Activated T-helper 1 cell treated with anti-CD3 and anti-CD28 coated beads, Interleukin-12 subunit alpha, Interleukin-12 subunit beta, Interleukin-2, Interleukin-4 antibody, amounts not matched to agents 30 ng/mL and 10 ng/mL and 1 ng/mL, durations not matched to agents 14 hours and 24 hours and 36 hours (primary cell): ENCODE results near the gene RBM44. TPM values are rescaled to one million over a fixed set of nuclear protein-coding genes. Genes with fewer than 3 reads are reported as not detected.

Experiments
- DNase-seq: peaks from one replicate; pipeline ENCODE4 v3.0.0; 2021; ENCODE audit warnings: low spot score
- H3K27ac Mint-ChIP-seq: one replicate; pipeline ENCODE4 v1.8.0; 2021; ENCODE audit warnings: mild to moderate bottlenecking, mixed read lengths
- H3K27me3 Mint-ChIP-seq: one replicate; pipeline ENCODE4 v1.8.0; 2022; ENCODE audit warnings: mild to moderate bottlenecking, moderate library complexity, mixed read lengths; ENCODE audit not compliant: insufficient read depth
- H3K36me3 Mint-ChIP-seq: one replicate; pipeline ENCODE4 v1.8.0; 2021; ENCODE audit warnings: low read depth, mixed read lengths
- H3K4me1 Mint-ChIP-seq: one replicate; pipeline ENCODE4 v1.8.0; 2021; ENCODE audit warnings: low read depth, mixed read lengths
- H3K4me3 Mint-ChIP-seq: one replicate; pipeline ENCODE4 v1.8.0; 2021; ENCODE audit warnings: mild to moderate bottlenecking, moderate library complexity, mixed read lengths
- H3K9me3 Mint-ChIP-seq: one replicate; pipeline ENCODE4 v1.8.0; 2021; ENCODE audit warnings: mixed read lengths
- intact Hi-C: fragments of 100-400 bp; cut with micrococcal nuclease; formaldehyde crosslinking; loops from one replicate; pipeline ENCODE4 v1.15.1; 2024
- total RNA-seq: library from RNA; stranded (reverse); gene quantifications from 2 replicates; pipeline ENCODE4 v1.2.3, GENCODE V29; 2022

Gene RBM44
- total RNA-seq, 1 donor from 2014 or later = 1.1 TPM

DNA sequence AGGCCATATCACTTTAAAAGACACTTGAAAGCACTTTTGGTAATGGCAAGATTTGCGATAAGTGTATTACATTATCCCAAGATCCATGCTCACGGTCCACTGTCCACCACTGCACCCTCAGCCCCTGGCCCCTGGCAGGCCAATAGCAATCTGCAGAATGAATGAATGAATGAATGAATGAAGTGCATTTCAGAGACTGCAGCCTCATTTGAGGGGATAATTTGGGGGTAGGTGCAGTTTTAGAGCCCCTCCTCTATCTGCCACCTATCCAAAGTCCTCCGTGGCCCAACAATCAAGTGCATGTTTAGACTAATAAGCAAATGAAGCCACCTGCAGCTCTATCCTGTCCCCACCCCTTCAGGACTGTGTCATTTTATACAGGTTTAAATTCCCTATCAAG, 1.3 kb upstream of the RBM44 start:
- no peak overlapping the region for H3K27ac Mint-ChIP-seq
- no peaks in the 10 kb centered on the region for H3K27me3 Mint-ChIP-seq
- no peaks in the 10 kb centered on the region for H3K4me1 Mint-ChIP-seq
- H3K4me3 Mint-ChIP-seq = no peak overlapping the region
- DNase-seq = no peak
- H3K9me3 Mint-ChIP-seq = no peaks in the 10 kb centered on the region
- intact Hi-C loops = no loop called here
- H3K36me3 Mint-ChIP-seq = peaks cover 5% of the 10 kb centered on the region

DNA sequence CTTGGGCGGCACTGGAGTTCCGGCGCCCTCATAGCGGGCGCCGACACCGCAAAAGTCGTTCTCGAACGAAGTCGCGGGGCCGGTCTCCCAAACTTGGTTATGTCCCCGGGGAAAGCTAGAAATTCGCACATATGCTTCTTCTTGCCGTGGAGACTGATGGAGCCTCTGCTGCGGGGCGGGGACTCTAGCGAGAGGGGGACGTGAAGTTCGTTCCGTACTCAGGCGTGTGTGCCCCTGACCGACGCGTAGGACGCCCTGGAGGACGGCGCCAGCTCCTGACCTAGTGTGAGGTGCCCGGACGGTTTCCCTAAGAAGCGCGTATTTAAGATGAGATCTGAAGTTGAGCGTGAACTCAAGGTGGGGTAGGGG, 465 bp downstream of the RBM44 start:
- DNase-seq = no peak
- Mint-ChIP-seq H3K4me3 (no peak overlapping the region), H3K27ac (no peak overlapping the region), H3K4me1 (no peaks in the 10 kb centered on the region), H3K36me3 (peaks cover 5% of the 10 kb centered on the region), H3K27me3 (no peaks in the 10 kb centered on the region), H3K9me3 (no peaks in the 10 kb centered on the region)
- intact Hi-C loops = no loop called here

DNA sequence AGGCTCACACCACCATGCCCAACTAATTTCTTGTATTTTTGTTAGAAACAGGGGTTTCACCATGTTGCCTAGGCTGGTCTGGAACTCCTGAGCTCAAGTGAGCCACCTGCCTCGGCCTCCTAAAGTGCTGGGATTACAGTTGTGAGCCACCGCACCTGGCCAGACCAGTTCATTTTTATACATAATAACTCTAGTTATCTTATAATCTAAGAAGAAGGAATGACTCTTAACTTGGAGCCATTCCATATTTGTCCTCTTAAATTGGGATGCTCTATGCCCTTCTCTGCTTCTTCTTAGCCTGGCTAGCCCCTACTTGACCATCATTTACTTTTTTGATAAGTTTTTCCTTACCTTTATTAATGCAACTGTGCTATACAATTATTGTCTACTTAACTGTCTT, 2.9 kb downstream of the RBM44 start:
- no peak overlapping the region for H3K4me3 Mint-ChIP-seq
- intact Hi-C loops = no loop called here
- no peaks in the 10 kb centered on the region for H3K4me1 Mint-ChIP-seq
- H3K9me3 Mint-ChIP-seq = no peaks in the 10 kb centered on the region
- H3K27ac Mint-ChIP-seq = no peak overlapping the region
- H3K36me3 Mint-ChIP-seq = peaks cover 5% of the 10 kb centered on the region
- H3K27me3 Mint-ChIP-seq = peaks cover 5% of the 10 kb centered on the region
- no peak for DNase-seq

DNA sequence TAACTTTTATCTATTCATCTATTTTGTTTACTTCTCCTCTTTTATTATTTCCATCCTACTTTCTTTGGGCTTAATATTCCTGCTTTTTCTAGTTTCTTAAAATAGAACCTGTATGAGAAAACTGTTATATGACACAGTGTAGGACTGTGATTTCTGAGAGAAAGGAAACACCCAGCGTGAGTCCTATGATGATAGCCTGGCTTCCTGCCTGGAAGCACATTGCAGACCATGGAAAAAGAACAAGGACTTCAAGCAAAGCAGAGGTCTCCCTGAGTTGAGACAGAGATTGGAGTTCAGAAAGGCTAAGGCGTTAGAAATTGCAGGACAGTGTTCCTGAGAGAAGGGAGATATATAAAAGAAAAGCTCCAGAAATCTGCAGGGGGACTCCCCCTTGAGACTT, 7.8 kb downstream of the RBM44 start:
- Mint-ChIP-seq H3K9me3 (no peaks in the 10 kb centered on the region), H3K27ac (no peak overlapping the region), H3K36me3 (no peaks in the 10 kb centered on the region), H3K4me3 (no peak overlapping the region), H3K27me3 (peaks cover 20% of the 10 kb centered on the region), H3K4me1 (no peaks in the 10 kb centered on the region)
- intact Hi-C loops = no loop called here
- DNase-seq = no peak

DNA sequence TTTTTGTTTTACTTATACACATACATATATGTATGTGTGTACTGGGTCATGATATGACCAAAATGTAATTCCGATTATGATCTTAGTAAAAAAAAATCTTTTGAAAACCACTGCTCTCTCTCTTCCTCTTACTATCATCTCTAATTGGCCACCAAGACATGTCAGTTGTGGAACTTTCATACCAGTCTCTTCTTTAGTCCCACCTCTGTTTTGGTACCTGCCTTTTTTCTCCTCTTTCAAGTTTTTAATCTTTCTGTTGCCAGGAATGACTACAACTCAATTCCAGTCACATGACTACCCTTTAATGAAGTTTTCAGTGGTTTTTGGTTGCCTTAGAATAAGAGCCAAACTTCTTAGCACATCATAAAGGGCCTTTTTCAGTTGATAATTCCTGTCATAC, 17.1 kb downstream of the RBM44 start:
- DNase-seq = no peak
- Mint-ChIP-seq H3K4me3 (no peak overlapping the region), H3K9me3 (no peaks in the 10 kb centered on the region), H3K27ac (no peak overlapping the region), H3K4me1 (no peaks in the 10 kb centered on the region), H3K36me3 (no peaks in the 10 kb centered on the region), H3K27me3 (peaks cover 3% of the 10 kb centered on the region)
- intact Hi-C loops = no loop called here

DNA sequence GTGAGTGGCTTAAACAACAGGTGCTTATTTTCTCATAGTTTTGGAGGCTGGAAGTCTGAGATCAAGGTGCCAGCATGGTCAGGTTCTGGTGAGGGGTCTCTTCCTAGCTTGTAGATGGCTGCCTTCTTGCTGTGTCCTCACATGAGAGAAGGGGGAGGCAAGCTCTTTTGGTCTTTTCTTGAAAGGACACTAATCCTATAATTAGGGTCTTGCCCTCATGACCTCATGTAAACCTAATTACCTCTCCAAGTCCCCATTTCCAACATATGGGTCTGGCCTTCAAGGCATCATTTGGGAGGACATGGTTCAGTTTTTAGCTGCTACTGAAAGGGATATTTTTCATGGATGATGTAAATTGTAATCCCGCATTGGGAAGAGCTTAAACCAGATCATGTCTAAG, 18.0 kb downstream of the RBM44 start:
- no peaks in the 10 kb centered on the region for H3K4me1 Mint-ChIP-seq
- H3K27ac Mint-ChIP-seq = no peak overlapping the region
- no peak for DNase-seq
- no peaks in the 10 kb centered on the region for H3K27me3 Mint-ChIP-seq
- no peaks in the 10 kb centered on the region for H3K9me3 Mint-ChIP-seq
- H3K36me3 Mint-ChIP-seq = no peaks in the 10 kb centered on the region
- intact Hi-C loops = no loop called here
- no peak overlapping the region for H3K4me3 Mint-ChIP-seq

DNA sequence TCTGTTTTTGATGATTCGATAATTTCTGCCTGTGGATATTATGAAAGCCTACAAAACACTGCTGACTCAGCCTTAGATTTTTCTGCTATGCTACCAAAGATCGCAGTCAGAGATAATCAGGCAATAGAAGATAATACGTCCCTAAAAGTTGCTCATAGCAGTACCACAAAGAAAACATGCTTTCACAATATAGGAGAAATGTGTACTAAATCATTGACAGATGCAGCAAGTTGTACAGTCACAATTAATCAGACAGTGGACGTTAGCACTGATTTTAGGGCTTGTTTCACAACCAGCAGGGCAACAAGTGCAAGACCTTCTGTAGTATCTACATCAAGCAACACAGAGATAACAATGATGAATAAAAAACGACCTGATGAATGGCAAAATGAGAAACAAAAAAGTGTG, 19.5 kb downstream of the RBM44 start:
- Mint-ChIP-seq H3K27me3 (no peaks in the 10 kb centered on the region), H3K36me3 (no peaks in the 10 kb centered on the region), H3K4me3 (no peak overlapping the region), H3K27ac (no peak overlapping the region), H3K9me3 (no peaks in the 10 kb centered on the region), H3K4me1 (no peaks in the 10 kb centered on the region)
- intact Hi-C loops = no loop called here
- DNase-seq = no peak

DNA sequence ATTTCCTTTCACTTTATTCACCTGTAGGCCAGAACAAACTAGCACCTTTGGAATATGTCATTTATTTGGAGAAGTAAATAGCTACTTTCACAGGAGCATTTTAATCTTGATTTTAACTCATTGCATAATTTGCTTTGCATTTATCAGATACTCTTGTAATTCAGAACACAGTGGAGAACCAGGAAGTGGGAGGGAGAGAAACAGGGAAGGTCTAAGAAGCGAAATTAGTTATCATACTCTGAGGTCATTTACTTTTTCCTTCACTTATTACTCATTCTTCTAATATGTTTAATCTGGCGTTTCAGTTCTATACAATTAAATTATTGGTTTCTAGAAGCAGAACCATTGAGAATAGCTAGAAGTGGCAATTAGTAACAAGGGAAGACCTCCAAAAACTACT, 20.7 kb downstream of the RBM44 start:
- no peak overlapping the region for H3K27ac Mint-ChIP-seq
- H3K4me3 Mint-ChIP-seq = no peak overlapping the region
- no peaks in the 10 kb centered on the region for H3K36me3 Mint-ChIP-seq
- DNase-seq = no peak
- H3K27me3 Mint-ChIP-seq = peaks cover 5% of the 10 kb centered on the region
- intact Hi-C loops = no loop called here
- no peaks in the 10 kb centered on the region for H3K4me1 Mint-ChIP-seq
- H3K9me3 Mint-ChIP-seq = no peaks in the 10 kb centered on the region

DNA sequence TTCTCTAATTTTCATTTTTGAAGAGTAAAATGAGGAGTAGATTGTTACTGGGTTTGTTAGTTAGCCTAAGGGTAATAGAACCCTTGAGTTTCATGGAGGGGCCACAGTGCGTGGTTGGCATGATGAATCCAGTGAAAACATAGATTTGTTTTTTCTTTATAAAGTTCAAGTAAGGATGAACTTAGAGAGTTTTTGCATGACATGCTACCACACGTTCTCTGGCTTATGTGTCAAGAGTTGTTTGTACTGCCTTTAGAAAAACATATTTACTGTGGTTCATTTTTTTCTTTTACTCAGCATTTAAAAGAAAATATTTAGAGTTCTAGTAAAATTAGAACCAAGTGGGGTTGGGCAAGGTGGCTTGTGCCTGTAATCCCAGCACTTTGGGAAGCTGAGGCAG, 21.8 kb downstream of the RBM44 start:
- no peak for DNase-seq
- H3K4me3 Mint-ChIP-seq = no peak overlapping the region
- no peaks in the 10 kb centered on the region for H3K4me1 Mint-ChIP-seq
- intact Hi-C loops = no loop called here
- H3K27me3 Mint-ChIP-seq = peaks cover 8% of the 10 kb centered on the region
- no peaks in the 10 kb centered on the region for H3K9me3 Mint-ChIP-seq
- H3K36me3 Mint-ChIP-seq = no peaks in the 10 kb centered on the region
- H3K27ac Mint-ChIP-seq = no peak overlapping the region

DNA sequence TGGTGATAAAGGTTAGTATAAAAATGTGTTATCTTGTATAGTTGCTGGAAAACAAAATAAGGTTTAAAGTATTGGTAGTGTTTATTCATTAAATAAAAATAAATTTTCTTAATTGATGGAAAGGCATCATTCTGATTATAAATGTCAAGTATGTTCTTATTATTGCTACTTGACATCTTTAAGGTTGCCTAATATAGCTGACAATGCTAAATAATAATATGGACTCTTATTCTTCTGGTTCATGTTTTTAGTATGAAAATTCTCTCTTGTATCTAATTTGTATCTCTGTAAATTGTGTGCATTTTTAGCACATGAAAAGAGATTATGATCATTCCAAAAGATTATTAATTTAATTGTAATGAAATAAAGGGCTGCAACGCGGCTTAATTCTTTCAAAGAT, 25.0 kb downstream of the RBM44 start:
- Mint-ChIP-seq H3K27ac (no peak overlapping the region), H3K36me3 (no peaks in the 10 kb centered on the region), H3K9me3 (no peaks in the 10 kb centered on the region), H3K4me1 (no peaks in the 10 kb centered on the region), H3K27me3 (peaks cover 8% of the 10 kb centered on the region), H3K4me3 (no peak overlapping the region)
- DNase-seq = no peak
- intact Hi-C loops = no loop called here

DNA sequence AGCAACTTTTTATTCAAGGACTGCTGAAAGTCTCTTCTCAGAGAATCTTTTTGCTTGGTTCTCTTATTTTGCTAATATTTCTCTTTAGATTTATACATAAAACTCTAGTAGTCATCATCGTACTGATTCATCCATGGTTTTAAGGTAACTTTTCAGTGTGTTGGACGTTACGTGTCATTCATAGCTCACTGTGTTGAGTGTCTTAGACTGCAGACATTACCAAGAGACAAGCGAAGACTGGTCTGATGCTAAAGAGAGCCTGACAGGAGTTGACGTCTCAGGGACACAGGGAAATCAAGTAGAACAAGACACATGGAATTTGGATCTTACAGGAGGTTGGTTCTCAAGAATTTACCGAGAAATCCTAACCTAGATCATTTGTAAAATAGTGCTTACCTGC, 25.5 kb downstream of the RBM44 start:
- Mint-ChIP-seq H3K36me3 (no peaks in the 10 kb centered on the region), H3K4me3 (no peak overlapping the region), H3K9me3 (no peaks in the 10 kb centered on the region)

DNA sequence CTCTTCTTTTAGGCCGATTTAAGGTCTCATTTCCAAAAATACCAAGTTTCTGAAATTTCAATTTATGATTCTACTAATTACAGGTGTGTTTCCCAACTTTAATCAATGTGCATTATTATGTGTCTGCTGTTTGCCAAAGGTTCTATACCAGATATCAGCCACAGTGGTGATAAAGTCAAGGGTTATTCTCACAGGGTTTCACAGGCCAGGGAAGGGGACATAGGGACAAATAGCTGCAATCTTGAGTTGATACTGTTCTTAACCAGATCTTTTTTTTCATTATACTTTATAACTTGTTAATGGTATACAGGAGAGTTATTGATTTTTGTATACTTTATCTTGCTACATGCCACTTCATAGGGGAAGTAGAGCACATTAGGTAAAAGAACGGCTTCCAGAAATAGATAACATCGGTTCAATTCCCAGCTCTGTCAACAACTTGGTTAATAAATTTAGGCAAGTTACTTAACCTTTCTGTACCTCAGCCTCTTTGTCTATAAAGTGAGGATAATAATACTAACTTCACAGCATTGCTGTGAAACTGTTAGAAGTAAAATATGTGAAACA, 28.9 kb downstream of the RBM44 start:
- no peak overlapping the region for H3K4me3 Mint-ChIP-seq

More for the DNA sequence above, 25.5 kb downstream of the RBM44 start:
- H3K27me3 Mint-ChIP-seq = peaks cover 8% of the 10 kb centered on the region
- intact Hi-C loops = no loop called here
- DNase-seq = no peak
- H3K4me1 Mint-ChIP-seq = no peaks in the 10 kb centered on the region
- H3K27ac Mint-ChIP-seq = no peak overlapping the region

DNA sequence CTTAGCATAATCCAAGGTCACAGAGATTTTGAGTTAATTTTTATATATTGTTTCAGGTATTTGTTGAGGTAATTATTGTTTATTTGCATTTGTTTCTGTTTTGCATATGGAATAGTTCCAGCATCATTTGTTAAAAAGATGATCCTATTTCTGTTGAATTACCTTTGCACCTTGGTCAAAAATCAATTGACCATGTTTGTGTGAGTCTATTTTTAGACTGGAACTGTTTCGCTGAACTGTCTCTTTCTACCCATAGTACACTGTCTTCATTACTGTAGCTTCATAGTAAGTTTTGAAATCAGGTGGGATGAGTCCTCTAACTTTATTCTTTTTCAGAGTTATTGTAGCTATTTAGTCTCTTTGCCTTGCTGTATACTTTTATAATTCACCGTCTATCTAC, 31.9 kb downstream of the RBM44 start:
- Mint-ChIP-seq H3K27me3 (peaks cover 4% of the 10 kb centered on the region), H3K9me3 (no peaks in the 10 kb centered on the region), H3K4me1 (no peaks in the 10 kb centered on the region)

More for the DNA sequence above, 28.9 kb downstream of the RBM44 start:
- H3K27me3 Mint-ChIP-seq = peaks cover 11% of the 10 kb centered on the region
- no peak for DNase-seq
- no peaks in the 10 kb centered on the region for H3K36me3 Mint-ChIP-seq
- intact Hi-C loops = no loop called here
- H3K27ac Mint-ChIP-seq = no peak overlapping the region
- H3K9me3 Mint-ChIP-seq = no peaks in the 10 kb centered on the region
- H3K4me1 Mint-ChIP-seq = no peaks in the 10 kb centered on the region

DNA sequence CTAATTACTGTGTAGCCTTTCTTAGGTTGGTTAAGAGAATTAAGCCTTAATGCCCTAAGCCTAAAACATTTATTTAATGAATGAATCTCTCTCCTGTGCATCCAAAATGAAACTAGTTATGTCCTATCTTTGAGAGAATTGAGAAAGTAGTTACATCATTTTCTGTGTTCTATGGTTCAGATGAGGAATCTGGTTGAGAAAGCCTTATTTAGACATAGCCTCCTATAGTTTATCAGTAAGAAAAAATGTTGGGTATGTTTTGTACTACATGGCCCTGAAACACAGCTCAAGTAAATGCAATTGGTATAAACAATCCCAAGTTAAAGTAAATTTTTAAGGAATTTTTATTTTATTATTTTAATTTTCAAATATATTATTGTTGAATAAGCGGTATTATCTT, 35.0 kb downstream of the RBM44 start:
- Mint-ChIP-seq H3K4me1 (no peaks in the 10 kb centered on the region), H3K4me3 (no peak overlapping the region), H3K27me3 (peaks cover 13% of the 10 kb centered on the region), H3K36me3 (no peaks in the 10 kb centered on the region), H3K27ac (no peak overlapping the region), H3K9me3 (no peaks in the 10 kb centered on the region)
- intact Hi-C loops = no loop called here
- no peak for DNase-seq

More for the DNA sequence above, 31.9 kb downstream of the RBM44 start:
- DNase-seq = no peak
- intact Hi-C loops = no loop called here
- no peak overlapping the region for H3K27ac Mint-ChIP-seq
- no peaks in the 10 kb centered on the region for H3K36me3 Mint-ChIP-seq
- no peak overlapping the region for H3K4me3 Mint-ChIP-seq
